SK-N-SH treated with all-trans-retinoic acid at 6 μM for 48 hours (cell line): Measurements from ENCODE around the gene INHBC.
"Not testable (repeated sequence)": the region's sequence is repeated elsewhere in the genome, so short reads cannot be mapped to it uniquely, and the experiment has no call there.

Source experiments
- ATAC-seq: fragments of 200-7000 bp; cut with Tn5 transposase; 3 replicates; pipeline ENCODE4 v1.9.1; 2020; ENCODE audit warnings: mild to moderate bottlenecking, moderate library complexity
- BACH2 ChIP-seq: fragments of 250-450 bp; sonication (Bioruptor Pico); IDR thresholded peaks from 2 replicates; pipeline ENCODE4 v1.9.0; 2021; ENCODE audit warnings: mild to moderate bottlenecking, borderline replicate concordance
- CREB5 ChIP-seq: fragments of 250-450 bp; sonication (Bioruptor Pico); IDR thresholded peaks from 2 replicates; pipeline ENCODE4 v1.5.1; 2020; ENCODE audit warnings: low read depth, mild to moderate bottlenecking, moderate library complexity
- CSRNP3 ChIP-seq: fragments of 250-450 bp; sonication (Bioruptor Pico); IDR thresholded peaks from 2 replicates; pipeline ENCODE4 v1.5.1; 2021; ENCODE audit warnings: mild to moderate bottlenecking, moderate library complexity
- ESRRG ChIP-seq: fragments of 250-450 bp; sonication (Bioruptor Pico); IDR thresholded peaks from 2 replicates; pipeline ENCODE4 v1.6.1; 2021; ENCODE audit warnings: mild to moderate bottlenecking
- GLIS3 ChIP-seq: fragments of 250-450 bp; sonication (Bioruptor Pico); IDR thresholded peaks from 2 replicates; pipeline ENCODE4 v1.5.0; 2020; ENCODE audit warnings: mild to moderate bottlenecking, moderate library complexity
- ISL1 ChIP-seq: fragments of 250-450 bp; sonication (Bioruptor Pico); IDR thresholded peaks from 2 replicates; pipeline ENCODE4 v2.1.2; 2022; ENCODE audit warnings: mild to moderate bottlenecking, moderate library complexity
- OSR1 ChIP-seq: fragments of 250-450 bp; sonication (Bioruptor Pico); IDR thresholded peaks from 2 replicates; pipeline ENCODE4 v1.8.0; 2022; ENCODE audit warnings: moderate library complexity, mild to moderate bottlenecking, inconsistent platforms
- POU6F1 ChIP-seq: fragments of 250-450 bp; sonication (Bioruptor Pico); IDR thresholded peaks from 2 replicates; pipeline ENCODE4 v1.8.0; 2021; ENCODE audit warnings: low read depth, mild to moderate bottlenecking, moderate library complexity, borderline replicate concordance
- RARB ChIP-seq: fragments of 250-450 bp; sonication (Bioruptor Pico); IDR thresholded peaks from 2 replicates; pipeline ENCODE4 v1.8.0; 2021; ENCODE audit warnings: mild to moderate bottlenecking, moderate library complexity
- SNAI2 ChIP-seq: fragments of 250-450 bp; sonication (Bioruptor Pico); IDR thresholded peaks from 2 replicates; pipeline ENCODE4 v1.5.0; 2020; ENCODE audit warnings: mild to moderate bottlenecking, moderate library complexity
- TCF4 ChIP-seq: fragments of 250-450 bp; sonication (Bioruptor Pico); IDR thresholded peaks from 2 replicates; pipeline ENCODE4 v1.8.0; 2021; ENCODE audit warnings: mild to moderate bottlenecking, moderate library complexity, borderline replicate concordance
- TOX ChIP-seq: fragments of 250-450 bp; sonication (Bioruptor Pico); IDR thresholded peaks from 2 replicates; pipeline ENCODE4 v1.8.0; 2021; ENCODE audit warnings: mild to moderate bottlenecking, moderate library complexity, borderline replicate concordance
- TSHZ2 ChIP-seq: fragments of 250-450 bp; sonication (Bioruptor Pico); IDR thresholded peaks from 2 replicates; pipeline ENCODE4 v1.5.0; 2020; ENCODE audit warnings: mild to moderate bottlenecking, moderate library complexity
- ZFP30 ChIP-seq: fragments of 450-650 bp; formaldehyde crosslinking; IDR thresholded peaks from 2 replicates; pipeline ENCODE4 v1.5.0; 2022; ENCODE audit warnings: mild to moderate bottlenecking, moderate library complexity
- ZNF565 ChIP-seq: fragments of 450-650 bp; formaldehyde crosslinking; conservative IDR thresholded peaks from 2 replicates; pipeline ENCODE4 v1.5.0; 2020; ENCODE audit warnings: low read depth, mild to moderate bottlenecking, moderate library complexity
- ZNF70 ChIP-seq: fragments of 450-650 bp; formaldehyde crosslinking; IDR thresholded peaks from 2 replicates; pipeline ENCODE4 v1.5.0; 2020; ENCODE audit warnings: mild to moderate bottlenecking, moderate library complexity
- ZNF8 ChIP-seq: fragments of 450-650 bp; formaldehyde crosslinking; IDR thresholded peaks from 2 replicates; pipeline ENCODE4 v1.5.0; 2020; ENCODE audit warnings: mild to moderate bottlenecking, moderate library complexity
- TF ChIP-seq, protein P1 (sequence below): fragments of 250-450 bp; sonication (Bioruptor Pico); IDR thresholded peaks from 2 replicates; pipeline ENCODE4 v1.8.0; 2020; ENCODE audit warnings: mild to moderate bottlenecking, moderate library complexity, borderline replicate concordance

The INHBC gene

DNA sequence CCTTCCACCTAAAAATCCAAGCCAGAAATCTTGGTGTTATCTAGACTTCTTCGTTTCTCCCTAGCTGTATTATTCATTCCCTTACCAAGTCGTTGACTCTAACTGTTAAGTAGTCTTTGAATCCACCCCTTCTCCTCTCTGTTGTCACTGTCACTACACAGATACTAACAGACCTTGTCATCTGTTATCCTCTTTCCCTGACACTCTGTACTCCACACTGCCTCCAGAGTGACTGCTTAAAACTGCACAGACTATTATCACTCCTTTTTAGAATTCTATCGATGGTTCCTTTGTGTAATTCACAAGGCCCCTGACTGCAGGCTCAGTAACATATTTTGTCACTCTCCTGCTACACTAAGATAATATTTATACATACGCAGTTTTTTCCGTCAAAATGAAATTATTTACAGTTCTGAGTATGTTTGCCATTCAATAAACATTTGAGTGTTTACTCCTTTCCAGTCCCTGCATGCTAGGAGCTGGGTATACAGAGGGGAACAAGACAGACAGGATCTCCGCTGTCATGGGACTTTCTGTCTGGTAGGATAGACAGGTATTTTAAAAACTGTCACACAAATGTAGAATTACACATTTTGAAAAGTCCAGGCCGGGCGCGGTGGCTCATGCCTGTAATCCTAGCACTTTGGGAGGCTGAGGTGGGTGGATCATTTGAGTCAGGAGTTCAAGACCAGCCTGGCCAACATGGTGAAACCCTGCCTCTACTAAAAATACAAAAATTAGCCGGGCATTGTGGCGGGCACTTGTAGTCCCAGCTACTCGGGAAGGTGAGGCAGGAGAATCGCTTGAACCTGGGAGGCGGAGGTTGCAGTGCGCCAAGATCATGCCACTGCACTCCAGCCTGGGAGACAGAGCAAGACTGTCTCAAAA is 57.1 kb downstream of the INHBC start:
- no peak for ATAC-seq
- TF ChIP-seq RARB (CRISPR knock-in tag), result no peak
- TF ChIP-seq ISL1, result no peak
- TF ChIP-seq OSR1 (CRISPR knock-in tag), result no peak
- TF ChIP-seq ZNF70, result no peak
- TF ChIP-seq TSHZ2 (CRISPR knock-in tag), result no peak
- TF ChIP-seq, all 23 proteins: peak for 0

- not testable (repeated sequence) for ATAC-seq
These were observed 60.6 kb downstream of the INHBC start for GRCh38 chr12:57495051-57495701.

GRCh38 chr12:57496822-57497221 is 62.2 kb downstream of the INHBC start:
- no peak for TF ChIP-seq ZNF565 (CRISPR knock-in tag)
- TF ChIP-seq TOX (CRISPR knock-in tag), result no peak
- no peak for TF ChIP-seq CREB5 (CRISPR knock-in tag)
- TF ChIP-seq ZFP30, result no peak
- TF ChIP-seq POU6F1, result no peak
- TF ChIP-seq CSRNP3 (CRISPR knock-in tag), result no peak
- no peak for TF ChIP-seq GLIS3 (CRISPR knock-in tag)
- TF ChIP-seq BACH2 (CRISPR knock-in tag), result no peak
- TF ChIP-seq SNAI2, result no peak
- no peak for TF ChIP-seq TCF4 (CRISPR knock-in tag)
- no peak for TF ChIP-seq ZNF8 (CRISPR knock-in tag)
- TF ChIP-seq ESRRG, result no peak
- TF ChIP-seq ISL1, result no peak
- TF ChIP-seq, protein P1, sequence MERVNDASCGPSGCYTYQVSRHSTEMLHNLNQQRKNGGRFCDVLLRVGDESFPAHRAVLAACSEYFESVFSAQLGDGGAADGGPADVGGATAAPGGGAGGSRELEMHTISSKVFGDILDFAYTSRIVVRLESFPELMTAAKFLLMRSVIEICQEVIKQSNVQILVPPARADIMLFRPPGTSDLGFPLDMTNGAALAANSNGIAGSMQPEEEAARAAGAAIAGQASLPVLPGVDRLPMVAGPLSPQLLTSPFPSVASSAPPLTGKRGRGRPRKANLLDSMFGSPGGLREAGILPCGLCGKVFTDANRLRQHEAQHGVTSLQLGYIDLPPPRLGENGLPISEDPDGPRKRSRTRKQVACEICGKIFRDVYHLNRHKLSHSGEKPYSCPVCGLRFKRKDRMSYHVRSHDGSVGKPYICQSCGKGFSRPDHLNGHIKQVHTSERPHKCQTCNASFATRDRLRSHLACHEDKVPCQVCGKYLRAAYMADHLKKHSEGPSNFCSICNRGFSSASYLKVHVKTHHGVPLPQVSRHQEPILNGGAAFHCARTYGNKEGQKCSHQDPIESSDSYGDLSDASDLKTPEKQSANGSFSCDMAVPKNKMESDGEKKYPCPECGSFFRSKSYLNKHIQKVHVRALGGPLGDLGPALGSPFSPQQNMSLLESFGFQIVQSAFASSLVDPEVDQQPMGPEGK (CRISPR knock-in tag), result no peak
- TF ChIP-seq ZNF70, result no peak
- no peak for ATAC-seq
